Pons (tissue), 1 donor: ENCODE results near the gene ARHGEF28.

Experiments used
- DNase-seq: peaks from one replicate; pipeline ENCODE4 v3.0.0-alpha.2; 2016; ENCODE audit warnings: low spot score

The ARHGEF28 gene

GRCh38 chr5:73899916-73900315 lies 273.9 kb downstream of the ARHGEF28 start:
- DNase-seq: peak; percentile 77

- DNase-seq: no peak
Measured at GRCh38 chr5:73900566-73900965, 274.6 kb downstream of the ARHGEF28 start.

DNA sequence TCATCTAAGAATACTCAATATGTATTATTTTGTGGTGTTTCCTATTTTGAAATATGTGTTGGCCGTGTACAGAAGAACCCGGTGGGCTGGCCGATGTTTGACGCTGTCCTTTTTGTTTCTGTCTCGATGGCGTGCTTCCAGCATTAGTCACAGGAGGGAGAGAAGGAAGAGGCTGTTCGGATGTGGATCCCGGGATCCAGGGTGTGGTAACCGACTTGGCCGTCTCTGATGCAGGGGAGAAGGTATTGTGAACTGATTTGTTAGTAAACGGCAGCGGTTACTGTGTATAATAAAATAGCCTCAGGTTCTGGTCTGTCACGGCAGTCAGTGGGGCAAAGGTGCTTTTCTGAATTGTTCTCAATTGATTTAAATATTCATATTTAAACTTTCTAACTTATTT lies 275.0 kb downstream of the ARHGEF28 start:
- no peak for DNase-seq

DNA sequence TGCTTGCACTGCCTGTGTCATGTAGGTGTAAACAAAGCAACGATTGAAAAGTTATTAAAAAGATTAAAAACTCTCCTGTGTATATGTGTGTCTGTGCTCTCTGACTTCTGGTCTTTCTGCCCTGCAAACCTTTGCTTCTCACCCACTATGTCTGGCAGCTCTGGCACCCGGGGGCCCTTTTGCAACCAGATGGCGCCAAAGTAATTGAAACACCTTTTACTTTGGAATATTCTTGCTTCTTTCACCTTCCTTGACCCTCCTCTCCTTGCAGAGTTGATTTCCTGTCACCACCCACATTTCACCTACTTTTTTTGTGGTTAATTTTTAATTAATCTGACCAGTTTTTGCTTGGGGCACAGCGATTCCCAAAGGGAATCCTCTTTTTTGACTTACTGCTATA lies 275.5 kb downstream of the ARHGEF28 start:
- no peak for DNase-seq

- peak; percentile 64 for DNase-seq
Measured at GRCh38 chr5:73902327-73903051, 276.5 kb downstream of the ARHGEF28 start.

DNA sequence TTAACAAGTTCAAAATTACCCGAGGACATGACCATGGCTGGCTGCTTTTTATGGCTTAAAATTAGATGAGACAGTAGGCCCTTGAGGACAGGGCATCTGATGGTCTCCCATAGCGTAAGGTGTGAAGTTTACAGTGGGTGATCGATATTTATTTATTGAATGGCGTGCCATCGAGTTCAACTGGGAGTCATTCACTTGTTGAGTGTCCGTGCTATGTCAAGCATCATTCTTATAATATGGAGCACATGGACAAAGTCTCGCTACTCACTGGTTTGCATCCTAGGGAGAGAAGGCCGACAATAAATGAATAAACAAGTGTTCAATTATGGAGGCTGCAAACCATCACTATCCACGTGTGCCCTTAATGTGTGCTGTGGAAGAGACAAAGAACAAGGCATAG lies 277.2 kb downstream of the ARHGEF28 start:
- no peak for DNase-seq

- no peak for DNase-seq
Measured at GRCh38 chr5:73906277-73906676, 280.3 kb downstream of the ARHGEF28 start.

DNA sequence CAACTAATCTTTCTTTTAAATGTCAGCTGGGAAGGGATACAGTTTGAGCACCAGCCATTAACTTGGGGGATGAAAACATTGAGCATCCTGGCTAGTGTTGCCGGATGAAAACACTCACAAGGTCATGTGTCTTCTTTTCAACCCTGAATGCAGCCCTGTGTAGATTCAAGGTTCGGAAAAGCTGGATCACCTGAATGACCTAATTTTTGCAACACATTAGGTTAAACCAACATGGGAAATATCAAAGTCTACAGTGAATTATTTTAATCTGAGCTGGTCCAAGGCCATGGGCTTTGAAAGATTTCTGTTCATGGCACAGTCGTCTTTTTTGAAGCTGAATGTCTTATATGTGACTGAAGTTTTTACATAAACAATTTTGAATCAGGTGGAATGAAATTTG lies 281.2 kb downstream of the ARHGEF28 start:
- no peak for DNase-seq

GRCh38 chr5:73908395-73908794 lies 282.4 kb downstream of the ARHGEF28 start:
- DNase-seq: no peak

GRCh38 chr5:73908846-73909245 lies 282.9 kb downstream of the ARHGEF28 start:
- no peak for DNase-seq

DNA sequence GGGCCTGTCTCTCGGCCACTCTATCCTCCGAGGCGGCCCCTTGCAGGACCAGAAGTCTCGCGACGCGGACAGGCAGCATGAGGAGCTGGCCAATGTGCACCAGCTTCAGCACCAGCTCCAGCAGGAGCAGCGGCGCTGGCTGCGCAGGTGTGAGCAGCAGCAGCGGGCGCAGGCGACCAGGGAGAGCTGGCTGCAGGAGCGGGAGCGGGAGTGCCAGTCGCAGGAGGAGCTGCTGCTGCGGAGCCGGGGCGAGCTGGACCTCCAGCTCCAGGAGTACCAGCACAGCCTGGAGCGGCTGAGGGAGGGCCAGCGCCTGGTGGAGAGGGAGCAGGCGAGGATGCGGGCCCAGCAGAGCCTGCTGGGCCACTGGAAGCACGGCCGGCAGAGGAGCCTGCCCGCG lies 283.5 kb downstream of the ARHGEF28 start:
- no peak for DNase-seq

GRCh38 chr5:73911761-73912393 lies 285.9 kb downstream of the ARHGEF28 start:
- no peak for DNase-seq

GRCh38 chr5:73912821-73913271 lies 286.9 kb downstream of the ARHGEF28 start:
- DNase-seq: no peak

DNA sequence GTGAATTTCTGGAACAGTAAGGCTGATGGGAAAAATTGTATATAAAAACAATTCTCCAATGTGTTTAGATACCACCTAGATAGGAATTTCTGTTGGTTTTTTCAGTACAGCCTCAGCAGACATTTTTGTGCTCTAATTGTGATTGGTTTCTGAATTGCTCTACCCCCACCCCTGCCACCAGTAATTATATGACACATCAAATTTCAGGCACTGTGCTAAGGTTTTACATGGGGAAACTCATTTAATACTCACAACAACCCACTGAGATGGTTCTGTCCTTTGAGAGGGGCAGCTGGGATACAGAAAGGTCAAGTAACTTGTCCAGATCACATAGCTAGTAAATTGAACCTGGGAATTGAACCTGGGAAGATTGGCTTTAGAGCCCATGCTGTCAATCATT lies 288.0 kb downstream of the ARHGEF28 start:
- DNase-seq: no peak

GRCh38 chr5:73915345-73915744 lies 289.3 kb downstream of the ARHGEF28 start:
- DNase-seq: no peak

DNA sequence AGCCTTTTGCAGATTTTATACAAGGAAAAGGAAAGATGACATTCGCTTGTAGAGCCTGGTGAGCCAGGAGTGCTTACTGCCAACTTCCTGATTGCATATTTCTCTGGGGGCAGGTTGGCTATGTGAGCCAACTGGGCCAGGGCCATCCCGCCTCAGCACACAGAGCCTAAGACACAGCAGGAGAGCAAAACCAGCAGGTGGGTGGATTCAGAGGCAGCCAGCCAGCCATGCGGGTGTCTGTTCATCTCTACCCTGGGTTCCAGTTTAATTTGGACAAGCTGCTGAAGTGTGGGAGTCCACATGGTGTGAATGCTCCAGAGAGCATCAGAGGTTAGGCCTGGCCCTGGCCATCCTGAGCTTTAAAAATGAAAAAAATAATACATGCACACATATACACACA lies 291.4 kb downstream of the ARHGEF28 start:
- peak; percentile 26 for DNase-seq

- no peak for DNase-seq
Measured at GRCh38 chr5:73917891-73918290, 291.9 kb downstream of the ARHGEF28 start.

DNA sequence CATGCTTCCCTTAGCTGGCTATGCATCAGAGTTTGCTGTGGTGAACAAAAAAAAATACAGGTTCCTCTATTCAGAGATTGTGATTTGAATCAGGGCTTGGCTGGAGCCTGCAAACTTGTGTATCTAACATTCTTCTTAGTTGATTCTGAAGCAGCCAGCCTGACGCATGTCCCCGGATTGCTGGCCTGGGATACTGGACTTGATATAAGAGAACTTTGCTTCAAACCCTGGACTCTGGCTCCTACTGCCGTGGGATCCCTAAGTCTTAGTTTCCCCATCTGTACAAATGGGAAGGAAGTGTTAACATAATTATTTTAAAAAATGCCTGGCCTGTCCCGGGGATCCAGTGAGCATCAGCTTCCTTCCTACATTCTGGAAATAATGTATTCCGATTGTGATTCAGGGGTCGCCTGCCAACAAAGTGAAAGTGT lies 292.8 kb downstream of the ARHGEF28 start:
- peak; percentile 53 for DNase-seq

- DNase-seq: no peak
Measured at GRCh38 chr5:73921741-73922140, 295.7 kb downstream of the ARHGEF28 start.

- DNase-seq: no peak
Measured at GRCh38 chr5:73922224-73922623, 296.2 kb downstream of the ARHGEF28 start.

GRCh38 chr5:73922875-73923557 lies 297.0 kb downstream of the ARHGEF28 start:
- no peak for DNase-seq

- no peak for DNase-seq
Measured at GRCh38 chr5:73928476-73929070, 302.6 kb downstream of the ARHGEF28 start.

GRCh38 chr5:73935719-73936118 lies 309.7 kb downstream of the ARHGEF28 start:
- DNase-seq: no peak
